Right ventricle myocardium superior (tissue), 1 donor: ENCODE measurements around the gene NDUFS1. TPM values are rescaled to one million over a fixed set of nuclear protein-coding genes. Genes with fewer than 3 reads are reported as not detected.
"Not testable (repeated sequence)": the region's sequence is repeated elsewhere in the genome, so short reads cannot be mapped to it uniquely, and the experiment has no call there.

Experiments used
- ATAC-seq: fragments of 200-7000 bp; cut with Tn5 transposase; one replicate; pipeline ENCODE4 v1.9.1; 2020; ENCODE audit warnings: mild to moderate bottlenecking; ENCODE audit not compliant: poor library complexity
- DNase-seq: peaks from one replicate; pipeline ENCODE4 v3.0.0-alpha.2; 2020
- intact Hi-C: fragments of 100-400 bp; cut with DNase I; formaldehyde crosslinking; loops from one replicate; pipeline ENCODE4 v1.11.2; 2022
- total RNA-seq: library from RNA; stranded (reverse); fragmentation: NEBNext Ultra II Directional; extraction: Animal tissue kit (Norgen Biotek cat#: 25700); gene quantifications from one replicate; pipeline ENCODE4 v1.2.1, GENCODE V29; 2021
- donor health status: DM: no; HTN: yes; CAD: no; lungs with severe emphysema.

Gene NDUFS1
- total RNA-seq, 1 donor from 2014 or later = 484 TPM

DNA sequence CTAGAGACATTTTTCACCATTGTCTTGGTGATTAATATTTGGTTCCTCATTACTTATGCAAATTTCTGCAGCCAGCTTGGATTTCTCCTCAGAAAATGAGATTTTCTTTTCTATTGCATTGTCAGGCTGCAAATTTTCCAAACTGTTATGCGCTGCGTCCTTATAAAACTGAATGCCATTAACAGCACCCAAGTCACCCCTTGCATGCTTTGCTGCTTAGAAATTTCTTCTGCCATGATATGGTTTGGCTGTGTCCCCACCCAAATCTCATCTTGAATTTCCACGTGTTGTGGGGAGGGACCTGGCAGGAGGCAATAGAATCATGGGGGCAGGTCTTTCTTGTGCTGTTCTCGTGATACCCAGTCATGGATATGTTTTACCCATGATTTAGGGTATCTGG is 9.0 kb upstream of the NDUFS1 start:
- DNase-seq, intact Hi-C loops, ATAC-seq: not testable (repeated sequence)

DNA sequence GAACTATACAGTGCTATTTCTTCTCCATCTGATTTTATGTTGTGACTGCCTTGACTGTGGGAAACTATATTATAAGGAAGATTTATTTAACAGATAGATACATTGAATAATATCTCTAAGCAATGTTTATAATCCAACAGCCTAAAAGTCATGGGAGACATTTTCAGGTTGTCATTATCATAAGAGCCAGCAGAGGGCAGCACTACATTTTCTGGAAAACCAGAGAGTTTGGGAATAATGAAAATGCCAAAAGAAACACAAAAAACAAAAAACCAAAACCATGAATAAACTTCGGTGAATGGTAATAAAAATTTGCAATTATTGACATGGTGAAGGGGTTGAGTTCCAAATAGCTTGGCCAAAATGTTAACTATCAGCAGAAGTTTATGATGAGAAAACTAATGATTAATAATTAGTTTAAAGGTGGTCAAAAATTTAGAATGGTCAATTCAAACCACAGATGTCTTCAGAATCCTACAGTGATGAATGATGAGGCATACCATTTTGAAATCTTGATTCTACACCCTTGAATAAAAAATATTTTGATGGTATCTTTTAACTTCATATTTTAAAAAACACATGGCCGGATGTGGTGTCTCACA is 5.1 kb upstream of the NDUFS1 start:
- intact Hi-C loops = no loop called here
- ATAC-seq (no peak), DNase-seq (no peak)

- DNase-seq = no peak
- intact Hi-C loops = no loop called here
- ATAC-seq = no peak
Observed at GRCh38 chr2:206163251-206163880, 4.1 kb upstream of the NDUFS1 start.

- intact Hi-C loops, ATAC-seq, DNase-seq: not testable (repeated sequence)
Observed at GRCh38 chr2:206162401-206162800, 3.2 kb upstream of the NDUFS1 start.

GRCh38 chr2:206160807-206161179 is 1.5 kb upstream of the NDUFS1 start:
- no peak for ATAC-seq
- no peak for DNase-seq
- intact Hi-C loops = no loop called here

DNA sequence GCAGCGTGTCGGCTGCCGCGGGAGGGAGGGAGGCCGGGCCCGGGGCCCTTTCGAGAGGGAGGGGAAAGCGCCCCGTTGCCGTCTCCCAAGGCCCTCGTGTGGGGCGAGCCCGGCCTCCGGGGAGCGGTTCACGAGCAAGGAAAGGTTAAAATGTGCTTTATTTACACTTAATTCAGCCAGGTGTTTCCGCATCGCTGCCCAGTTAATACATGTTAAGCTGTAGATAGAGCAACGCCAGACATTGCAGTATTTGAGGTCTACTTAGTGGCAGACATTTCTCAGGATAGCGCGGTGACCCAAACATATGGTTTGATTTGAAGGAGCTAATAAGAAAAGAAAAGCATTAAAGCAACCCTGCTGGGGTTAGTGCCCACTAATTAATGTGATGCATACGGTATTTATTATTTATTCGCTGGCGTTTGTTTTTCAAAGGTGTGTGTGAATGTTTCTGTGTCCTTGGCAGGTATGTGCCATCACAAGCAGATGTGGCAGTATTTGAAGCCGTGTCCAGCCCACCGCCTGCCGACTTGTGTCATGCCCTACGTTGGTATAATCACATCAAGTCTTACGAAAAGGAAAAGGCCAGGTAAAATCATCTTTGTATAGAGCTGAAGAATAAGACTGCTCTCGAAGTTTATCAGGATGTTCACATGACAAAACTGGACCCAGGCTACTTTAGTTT is 1.0 kb upstream of the NDUFS1 start:
- ATAC-seq (peak; percentile 55), DNase-seq (no peak)
- intact Hi-C loops = no loop called here

DNA sequence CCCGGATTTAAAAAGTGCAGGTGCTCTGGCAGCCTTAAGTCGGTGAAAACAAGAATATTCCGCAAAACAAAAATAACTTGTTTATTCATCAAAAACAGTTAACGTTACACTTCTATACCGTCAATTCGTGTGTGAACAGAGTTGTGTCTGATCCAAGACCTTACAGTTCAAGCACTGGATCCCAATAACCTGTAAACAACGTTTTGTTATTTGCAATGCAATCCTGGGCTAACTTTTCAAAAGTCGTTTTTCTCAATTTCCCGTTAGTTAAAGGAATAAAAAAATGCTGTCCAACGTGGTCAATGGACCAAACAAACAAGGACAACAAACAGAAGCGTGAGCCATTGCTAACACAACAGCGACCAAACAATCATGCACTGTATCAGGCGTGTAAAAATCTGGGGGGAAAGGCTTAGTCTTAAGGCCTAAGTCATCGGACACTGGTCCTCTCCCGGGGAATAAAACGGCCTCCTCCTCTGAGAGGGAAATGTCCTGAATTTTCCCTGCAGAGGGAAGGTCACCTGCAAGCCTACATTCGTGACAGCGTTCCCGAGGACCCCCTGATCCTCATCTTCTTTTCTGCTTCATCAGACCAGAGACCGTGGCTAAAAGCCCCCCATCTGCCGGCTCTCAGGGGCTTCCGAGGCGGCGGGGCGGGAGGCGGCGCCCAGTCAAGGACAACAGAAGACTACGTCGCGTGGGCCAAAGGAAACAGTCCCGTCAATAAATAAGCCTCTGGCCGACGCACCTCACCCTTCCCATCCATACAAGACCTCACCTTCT is 490 bp downstream of the NDUFS1 start:
- no peak for DNase-seq
- intact Hi-C loops = no loop called here
- ATAC-seq = peak; percentile 26

DNA sequence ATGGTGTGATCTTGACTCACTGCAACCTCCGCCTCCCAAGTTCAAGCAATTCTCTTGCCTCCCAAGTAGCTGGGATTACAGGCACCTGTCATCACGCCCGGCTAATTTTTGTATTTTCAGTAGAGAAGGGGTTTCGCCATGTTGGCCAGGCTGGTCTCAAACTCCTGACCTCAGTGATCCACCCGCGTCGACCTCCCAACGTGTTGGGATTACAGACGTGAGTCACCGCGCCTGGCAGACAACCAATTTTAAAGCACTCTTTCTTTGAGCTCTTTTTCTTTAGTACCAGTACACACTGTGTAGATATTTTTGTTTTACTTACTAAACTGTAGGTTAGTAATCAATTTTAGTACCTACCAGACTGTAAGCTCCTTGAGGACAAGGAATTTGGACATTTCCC is 2.2 kb downstream of the NDUFS1 start:
- ATAC-seq, DNase-seq, intact Hi-C loops: not testable (repeated sequence)

- intact Hi-C loops = no loop called here
- ATAC-seq (peak; percentile 47), DNase-seq (no peak)
Observed at GRCh38 chr2:206154197-206154596, 5.0 kb downstream of the NDUFS1 start.

DNA sequence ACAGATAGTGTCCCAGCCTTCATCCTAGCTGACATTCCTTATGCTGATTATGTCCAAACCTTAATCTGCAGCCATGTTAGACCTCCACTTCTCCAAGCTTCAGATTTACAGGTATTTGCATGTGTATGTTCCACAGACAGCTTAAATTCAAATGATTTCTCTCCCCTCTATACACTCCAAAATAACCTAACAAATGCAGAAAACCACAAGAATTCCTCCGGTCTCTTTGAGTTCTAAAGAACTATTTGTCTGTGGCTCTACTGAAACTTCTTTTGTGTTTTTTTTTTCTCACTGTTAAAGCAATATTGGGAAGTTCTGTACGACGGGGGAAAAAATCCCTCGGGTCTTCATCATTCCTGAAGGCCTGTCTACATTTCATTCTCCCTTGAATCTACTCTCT is 8.6 kb downstream of the NDUFS1 start:
- ATAC-seq (no peak), DNase-seq (no peak)
- intact Hi-C loops = no loop called here

DNA sequence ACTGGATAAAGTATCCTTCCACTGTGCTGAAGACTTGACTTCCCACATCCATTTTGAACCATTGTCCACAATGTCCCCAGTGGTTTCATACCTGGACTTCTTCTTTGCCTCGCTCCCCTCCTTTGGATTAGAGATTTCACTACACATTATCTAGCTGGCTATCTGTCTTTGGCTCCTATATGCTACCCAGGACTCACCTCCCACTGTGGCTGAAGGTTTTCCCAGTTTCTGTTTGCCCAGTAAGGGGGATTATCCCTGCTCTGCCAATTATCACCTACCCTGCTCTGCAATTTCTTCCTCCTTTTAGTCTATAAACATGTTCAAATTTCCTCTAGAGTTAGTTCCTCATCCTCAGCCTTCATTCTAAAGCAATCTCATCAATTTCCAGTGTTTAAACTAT is 9.1 kb downstream of the NDUFS1 start:
- DNase-seq = no peak
- intact Hi-C loops = no loop called here
- ATAC-seq = no peak

DNA sequence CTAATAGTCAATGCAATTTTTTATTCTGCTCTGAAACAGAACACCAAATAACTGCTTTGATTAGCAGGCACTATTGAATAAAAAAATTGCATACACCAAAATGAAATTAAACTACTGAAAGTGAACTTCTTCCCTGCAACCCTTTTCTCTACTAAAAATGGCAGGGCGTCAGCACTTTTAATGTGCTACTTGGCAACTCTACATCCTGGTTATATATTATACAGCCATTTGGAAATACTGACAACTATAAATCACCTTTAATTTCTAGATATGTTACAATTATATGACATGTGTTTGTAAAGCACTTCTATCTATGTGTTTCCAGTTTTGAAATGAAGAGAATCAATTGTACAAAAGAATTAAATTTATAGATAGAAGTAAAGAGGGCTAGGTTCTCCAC is 9.9 kb downstream of the NDUFS1 start:
- DNase-seq (no peak), ATAC-seq (no peak)
- intact Hi-C loops = no loop called here

DNA sequence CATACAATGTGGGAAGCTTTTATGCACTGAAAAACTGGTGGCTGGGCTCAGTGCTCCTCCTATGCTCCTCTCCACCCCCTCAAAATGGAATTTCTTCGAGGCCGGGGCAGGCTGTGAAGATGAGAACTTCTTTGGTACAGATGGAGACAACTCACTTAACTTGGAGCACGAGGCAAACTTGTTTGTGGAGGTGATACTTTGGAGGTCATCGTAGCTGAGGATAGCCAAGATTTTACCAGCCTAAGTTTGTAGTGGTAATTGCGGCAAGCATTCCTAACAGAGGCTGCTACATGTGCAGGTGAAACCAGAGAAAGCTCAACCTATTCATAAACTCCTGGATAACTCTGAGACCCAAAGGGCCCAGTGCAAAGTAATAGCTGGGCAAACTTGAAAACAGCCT is 13.6 kb downstream of the NDUFS1 start:
- DNase-seq = no peak
- intact Hi-C loops = no loop called here
- peak; percentile 56 for ATAC-seq

DNA sequence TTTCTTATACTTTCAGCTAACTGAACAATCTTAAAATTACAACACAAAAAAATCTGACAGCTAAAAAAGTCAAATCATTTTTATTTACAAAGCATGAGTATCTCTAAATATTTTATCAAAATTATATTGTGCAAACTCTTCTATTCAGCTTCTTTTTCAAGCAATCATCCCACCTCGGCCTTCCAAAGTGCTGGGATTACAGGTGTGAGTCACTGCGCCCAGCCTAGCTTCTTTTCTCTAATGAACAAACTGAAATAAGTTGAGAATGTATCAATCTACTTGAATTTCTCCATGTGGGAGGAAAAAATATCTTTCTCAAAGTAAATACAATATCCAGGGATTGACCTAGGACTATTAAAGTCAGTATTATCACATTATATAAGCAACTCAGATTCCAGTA is 14.9 kb downstream of the NDUFS1 start:
- intact Hi-C loops = no loop called here
- ATAC-seq = no peak
- no peak for DNase-seq

DNA sequence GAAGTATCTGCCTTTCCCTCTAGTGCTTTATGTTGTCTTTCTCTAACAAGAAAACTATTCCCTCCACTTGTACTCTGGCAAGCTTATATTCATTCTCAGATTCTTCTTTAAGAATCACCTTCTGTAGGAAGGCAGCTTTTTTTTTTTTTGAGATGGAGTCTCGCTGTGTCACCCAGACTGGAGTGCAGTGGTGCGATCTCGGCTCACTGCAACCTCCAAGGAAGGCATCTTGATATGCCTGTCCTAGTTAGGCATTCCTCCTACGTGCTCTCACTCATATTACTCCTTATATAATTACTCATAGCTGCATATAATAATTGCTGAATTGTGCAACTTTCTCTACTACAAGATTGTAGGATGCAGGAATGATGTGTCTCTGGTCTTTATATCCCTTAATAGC is 15.8 kb downstream of the NDUFS1 start:
- intact Hi-C loops = no loop called here
- DNase-seq = no peak
- no peak for ATAC-seq

DNA sequence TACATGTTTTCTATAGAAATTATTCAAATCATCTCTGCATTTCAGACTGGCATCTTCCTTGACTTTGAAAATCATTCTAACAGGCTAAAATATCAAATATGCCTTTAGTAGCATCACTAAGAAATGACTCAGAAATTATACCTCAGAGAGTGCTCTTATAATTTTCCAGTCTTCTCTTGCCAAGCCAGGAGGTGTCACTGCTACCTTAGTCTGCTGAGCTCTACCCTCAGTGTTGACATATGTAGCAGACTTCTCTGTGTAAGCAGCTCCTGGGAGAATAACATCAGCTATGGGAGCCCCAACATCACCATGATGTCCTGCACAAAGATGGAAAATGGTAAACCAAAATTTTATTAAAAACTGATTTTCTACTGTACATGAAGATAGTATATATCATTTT is 31.6 kb downstream of the NDUFS1 start:
- intact Hi-C loops = no loop called here
- no peak for ATAC-seq
- no peak for DNase-seq

DNA sequence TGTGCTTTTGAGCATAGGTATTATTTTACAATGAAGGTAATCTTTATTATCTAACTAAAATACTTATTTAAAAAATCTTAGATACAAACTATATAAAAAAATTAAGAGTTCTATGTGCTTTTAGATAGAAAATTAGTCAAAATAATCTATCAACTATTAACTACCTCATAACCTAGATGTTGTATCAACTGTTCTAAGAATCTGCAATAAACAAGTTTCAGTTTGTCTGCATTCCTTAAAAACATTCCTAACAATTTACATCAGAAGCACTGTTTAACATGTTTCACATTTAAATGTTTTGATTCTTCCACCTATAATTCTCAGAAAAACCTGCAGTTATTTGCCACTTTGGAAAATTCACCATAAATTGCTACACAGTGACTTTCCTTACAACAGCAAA is 33.3 kb downstream of the NDUFS1 start:
- ATAC-seq (no peak), DNase-seq (no peak)
- intact Hi-C loops = no loop called here

- intact Hi-C loops, ATAC-seq, DNase-seq: not testable (repeated sequence)
Observed at GRCh38 chr2:206122569-206122968, 36.7 kb downstream of the NDUFS1 start.

DNA sequence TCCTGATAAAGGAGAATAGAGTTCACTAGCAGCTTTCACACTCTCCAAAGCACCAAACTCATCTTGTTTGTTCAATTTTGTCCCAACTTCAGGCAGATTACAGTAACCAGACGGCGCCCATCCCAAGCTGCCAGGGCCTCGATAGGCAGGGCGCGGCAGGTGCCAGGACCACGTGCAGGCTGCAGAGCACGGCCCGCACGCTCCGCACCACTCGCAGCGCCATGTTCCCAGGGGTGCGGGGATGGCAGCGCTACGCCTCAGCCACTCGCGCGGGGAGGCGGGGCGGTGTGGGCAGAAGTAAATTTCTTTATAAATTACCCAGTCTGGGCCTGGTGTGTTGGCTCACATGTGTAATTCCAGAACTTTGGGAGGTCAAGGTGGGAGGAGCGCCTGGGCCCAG is 43.0 kb downstream of the NDUFS1 start:
- intact Hi-C loops = no loop called here
- no peak for DNase-seq
- ATAC-seq = no peak
